HCT116 (cell line): ENCODE results near the gene ANTKMT. TPM values are rescaled to one million over a fixed set of nuclear protein-coding genes. Genes with fewer than 3 reads are reported as not detected.

ENCODE experiments used
- ATAC-seq: fragments of 200-7000 bp; cut with Tn5 transposase; 2 replicates; pipeline ENCODE4 v1.9.1; 2020; ENCODE audit warnings: mild to moderate bottlenecking, moderate library complexity
- BruUV-seq: library from RNA; stranded (reverse); fragments of 400-500 nt; replicated peaks from 2 replicates; lab custom pipeline; 2021; lab: Mats Ljungman, UMichigan
- CTCF ChIA-PET: fragments of 300-600 bp; sonication (Branson Sonifier 250); formaldehyde crosslinking; loops from one replicate; lab custom pipeline; 2021; ENCODE audit warnings: antibody characterized with exemption; lab: Charles Lee
- POLR2A ChIA-PET: fragments of 300-600, 350-600 bp; sonication (Branson Sonifier 250); formaldehyde crosslinking; loops from one replicate; lab custom pipeline; 2021; ENCODE audit warnings: antibody characterized with exemption; lab: Charles Lee
- RAD21 ChIA-PET, 2 experiments: fragments of 300-600 bp; sonication (Branson Sonifier 250); formaldehyde crosslinking; loops; one replicate each; lab custom pipeline; 2023; ENCODE audit warnings: low total read pairs in 2 of 2; ENCODE audit not compliant: uncharacterized antibody in 2 of 2, unreplicated experiment in 2 of 2, low non-redundant PET in 1 of 2; lab: Charles Lee
- DNase-seq: peaks from one replicate; pipeline ENCODE4 v3.0.0-alpha.2; 2010; ENCODE audit warnings: low read depth, low spot score
- H2AFZ ChIP-seq: fragments of 200-600 bp; shearing (Covaris generic), sonication (generic); 2 replicates; pipeline ENCODE4 v1.6.1; 2017; ENCODE audit warnings: low read depth, mixed run types, mixed read lengths, antibody characterized with exemption, low read length; ENCODE audit not compliant: poor library complexity, severe bottlenecking
- H3K27ac ChIP-seq: 2 replicates; pipeline ENCODE4 v1.5.1; 2012; ENCODE audit warnings: low read depth, low read length
- H3K27me3 ChIP-seq: fragments of 200-600 bp; sonication (generic); 2 replicates; pipeline ENCODE4 v1.6.1; 2016; ENCODE audit warnings: mixed run types, low read length, mixed read lengths; ENCODE audit not compliant: insufficient read depth
- H3K36me3 ChIP-seq, 2 experiments: fragments of 200-500 bp in 1 of 2; fragments of 200-600 bp in 1 of 2; sonication (Bioruptor generic) in 1 of 2; sonication (generic) in 1 of 2; 2 replicates each; pipeline versions ENCODE4 v1.5.1 to v1.6.1; 2014 to 2016; ENCODE audit warnings: low read length in 2 of 2, inconsistent platforms in 1 of 2, mixed read lengths in 1 of 2, mixed run types in 1 of 2; ENCODE audit not compliant: insufficient read depth in 2 of 2, control insufficient read depth in 1 of 2
- H3K4me1 ChIP-seq, 2 experiments: fragments of 200-600 bp in 1 of 2; sonication (generic) in 1 of 2; 2 replicates each; pipeline versions ENCODE4 v1.5.1 to v1.6.1; 2012 to 2017; ENCODE audit warnings: low read length in 2 of 2, inconsistent platforms in 1 of 2, mild to moderate bottlenecking in 1 of 2, mixed read lengths in 1 of 2, mixed run types in 1 of 2, moderate library complexity in 1 of 2; ENCODE audit not compliant: insufficient read depth in 2 of 2, control insufficient read depth in 1 of 2
- H3K4me2 ChIP-seq: fragments of 200-600 bp; sonication (generic); 2 replicates; pipeline ENCODE4 v1.6.1; 2017; ENCODE audit warnings: mixed run types, low read length, mixed read lengths
- H3K4me3 ChIP-seq, 2 experiments: fragments of 200-600 bp in 1 of 2; sonication (generic) in 1 of 2; replicated peaks in 1 of 2; 2 replicates each; pipeline ENCODE4 v1.5.1; 2011 to 2016; ENCODE audit warnings: low read length in 2 of 2, control low read depth in 1 of 2, low read depth in 1 of 2, mild to moderate bottlenecking in 1 of 2, mixed read lengths in 1 of 2, mixed run types in 1 of 2
- H3K79me2 ChIP-seq: fragments of 200-600 bp; sonication (generic); 2 replicates; pipeline ENCODE4 v1.6.1; 2017; ENCODE audit warnings: mild to moderate bottlenecking, mixed run types, low read length, moderate library complexity, mixed read lengths; ENCODE audit not compliant: insufficient read depth
- H3K9ac ChIP-seq: fragments of 200-600 bp; sonication (generic); 2 replicates; pipeline ENCODE4 v1.6.1; 2016; ENCODE audit warnings: low read length, mixed read lengths
- H3K9me2 ChIP-seq: fragments of 200-600 bp; sonication (generic), shearing (Covaris generic); 2 replicates; pipeline ENCODE4 v1.6.1; 2017; ENCODE audit warnings: mixed run types, mild to moderate bottlenecking, moderate library complexity; ENCODE audit not compliant: insufficient read depth
- H3K9me3 ChIP-seq, 2 experiments: fragments of 200-500 bp in 1 of 2; fragments of 200-600 bp in 1 of 2; sonication (Bioruptor generic) in 1 of 2; sonication (generic) in 1 of 2; 2 replicates each; pipeline ENCODE4 v1.6.1; 2014 to 2017; ENCODE audit warnings: low read length in 2 of 2, mixed read lengths in 2 of 2, inconsistent platforms in 1 of 2, low read depth in 1 of 2, mild to moderate bottlenecking in 1 of 2, mixed run types in 1 of 2, moderate library complexity in 1 of 2; ENCODE audit not compliant: control insufficient read depth in 1 of 2, insufficient read depth in 1 of 2
- H4K20me1 ChIP-seq: fragments of 200-600 bp; sonication (generic), shearing (Covaris generic); 2 replicates; pipeline ENCODE4 v1.6.1; 2017; ENCODE audit warnings: mixed run types, mild to moderate bottlenecking, moderate library complexity; ENCODE audit not compliant: insufficient read depth
- EZH2phosphoT487 ChIP-seq: fragments of 200-600 bp; IDR thresholded peaks from 2 replicates; pipeline ENCODE4 v1.6.1; 2018; ENCODE audit warnings: antibody characterized with exemption, borderline replicate concordance
- intact Hi-C: fragments of 100-400 bp; cut with micrococcal nuclease; formaldehyde crosslinking; loops from 2 replicates; pipeline ENCODE4 v1.10.0; 2022
- total RNA-seq: library from RNA; stranded (reverse); gene quantifications from one replicate; pipeline ENCODE4 v1.2.1, GENCODE V29; 2021; ENCODE audit not compliant: unreplicated experiment
- TF ChIP-seq, protein P1 (sequence below), 3 experiments: fragments of 200-600 bp in 1 of 3; sonication (generic) in 1 of 3; IDR thresholded peaks in 2 of 3; conservative IDR thresholded peaks in 1 of 3; 2 replicates each; pipeline ENCODE4 v1.5.1; 2012 to 2017; ENCODE audit warnings: low read depth in 2 of 3, low read length in 2 of 3, antibody characterized with exemption in 1 of 3, borderline replicate concordance in 1 of 3, control low read depth in 1 of 3, mild to moderate bottlenecking in 1 of 3, mixed read lengths in 1 of 3, mixed run types in 1 of 3, moderate library complexity in 1 of 3; ENCODE audit not compliant: insufficient read depth in 1 of 3

Gene ANTKMT
- total RNA-seq, 1 experiment from 2014 or later: 65.4 TPM

DNA sequence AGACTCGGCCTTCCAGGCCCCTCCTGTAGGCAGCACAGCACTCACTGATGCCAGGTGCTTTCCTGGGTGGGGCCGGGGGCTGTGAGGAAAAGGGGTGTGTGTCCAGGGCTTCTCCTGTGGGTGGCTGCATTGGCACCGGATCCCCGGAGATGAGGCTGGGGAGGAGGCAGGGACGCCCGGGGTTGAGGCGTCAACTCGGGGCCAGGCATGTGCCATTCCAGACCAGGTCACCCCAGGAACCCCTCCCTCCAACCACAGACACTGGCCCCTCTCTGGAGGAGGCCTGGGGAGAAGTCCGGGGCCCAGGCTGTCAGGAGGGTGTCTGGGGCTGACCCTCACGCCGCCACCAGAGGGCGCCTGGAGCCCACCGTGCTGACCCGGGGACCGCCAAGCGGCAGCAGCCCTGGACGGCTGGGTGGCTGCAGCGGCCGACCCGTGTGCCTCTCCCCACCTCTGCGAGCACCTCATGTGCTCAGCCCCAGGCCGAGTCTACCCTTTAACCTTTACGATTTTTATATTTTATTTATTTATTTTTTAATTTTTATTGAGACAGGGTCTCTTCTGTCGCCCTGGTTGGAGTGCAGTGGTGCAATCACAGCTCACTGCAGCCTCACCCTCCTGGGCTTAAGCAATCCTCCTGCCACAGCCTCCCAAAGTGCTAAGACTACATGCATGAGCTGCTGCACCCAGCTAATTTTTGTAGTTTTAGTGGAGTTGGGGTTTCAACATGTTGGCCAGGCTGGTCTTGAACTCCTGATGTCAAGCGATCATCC lies 9.2 kb upstream of the ANTKMT start:
- Histone ChIP-seq H3K9me3 (no peaks in the 10 kb centered on the region), H3K4me2 (peak overlapping the region; percentile 59), H3K9me2 (no peaks in the 10 kb centered on the region), H3K9ac (peak overlapping the region; percentile 35), H3K27ac (peak overlapping the region; percentile 55; the same call in 1 of the 2 replicates), H3K27me3 (no peaks in the 10 kb centered on the region), H3K36me3 (no peaks in the 10 kb centered on the region), H2AFZ (peak overlapping the region; percentile 61), H3K79me2 (peaks cover 10% of the 10 kb centered on the region), H3K4me3 (no peak overlapping the region), H4K20me1 (peaks cover 3% of the 10 kb centered on the region; the same call in 1 of the 2 replicates), H3K4me1 (peaks cover 21 to 57% of the 10 kb centered on the region in 2 experiments)
- intact Hi-C loops: loop anchor here (1.0 to 5.0 kb wide), 3 partner anchors 74 to 346 kb away; no protein-coding TSS in a partner anchor
- no TSS peak for BruUV-seq
- peak; percentile 57 for ATAC-seq
- DNase-seq: no peak
- ChIA-PET CTCF (interaction anchor here (0.7 to 2.7 kb wide), 14 partner anchors 9 to 391 kb away, joined by 3 to 19 read pairs (median 8); partner anchors contain the start of genes ANTKMT, CCDC78, CHTF18 and HAGHL), RAD21 (interaction anchor here in 1 of 2 experiments (1.0 to 1.1 kb wide), 2 partner anchors 77 to 93 kb away, joined by 3 read pairs; partner anchors contain the start of genes CHTF18 and RPUSD1), POLR2A (interaction anchor here (0.7 to 2.1 kb wide), 4 partner anchors 16 to 77 kb away, joined by 3 to 9 read pairs (median 4); partner anchors contain the start of genes CHTF18 and RPUSD1)
- no peak for TF ChIP-seq EZH2phosphoT487
- TF ChIP-seq, protein P1, sequence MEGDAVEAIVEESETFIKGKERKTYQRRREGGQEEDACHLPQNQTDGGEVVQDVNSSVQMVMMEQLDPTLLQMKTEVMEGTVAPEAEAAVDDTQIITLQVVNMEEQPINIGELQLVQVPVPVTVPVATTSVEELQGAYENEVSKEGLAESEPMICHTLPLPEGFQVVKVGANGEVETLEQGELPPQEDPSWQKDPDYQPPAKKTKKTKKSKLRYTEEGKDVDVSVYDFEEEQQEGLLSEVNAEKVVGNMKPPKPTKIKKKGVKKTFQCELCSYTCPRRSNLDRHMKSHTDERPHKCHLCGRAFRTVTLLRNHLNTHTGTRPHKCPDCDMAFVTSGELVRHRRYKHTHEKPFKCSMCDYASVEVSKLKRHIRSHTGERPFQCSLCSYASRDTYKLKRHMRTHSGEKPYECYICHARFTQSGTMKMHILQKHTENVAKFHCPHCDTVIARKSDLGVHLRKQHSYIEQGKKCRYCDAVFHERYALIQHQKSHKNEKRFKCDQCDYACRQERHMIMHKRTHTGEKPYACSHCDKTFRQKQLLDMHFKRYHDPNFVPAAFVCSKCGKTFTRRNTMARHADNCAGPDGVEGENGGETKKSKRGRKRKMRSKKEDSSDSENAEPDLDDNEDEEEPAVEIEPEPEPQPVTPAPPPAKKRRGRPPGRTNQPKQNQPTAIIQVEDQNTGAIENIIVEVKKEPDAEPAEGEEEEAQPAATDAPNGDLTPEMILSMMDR (IDR thresholded peaks at IDR 0.05 in 2 of 3, conservative IDR thresholded peaks at IDR 0.05 in 1 of 3; ENCODE audit: borderline replicate concordance in 1 of 3, insufficient read depth in 1 of 3, low read depth in 2 of 3, low read length in 2 of 3): peak in 2 of 3 experiments; percentile 82 to 96; a peak in 4 of 6 replicates
